Dermis blood vessel endothelial cell (primary cell): Measurements from ENCODE around the gene CDKL1. TPM values are rescaled to one million over a fixed set of nuclear protein-coding genes. Genes with fewer than 3 reads are reported as not detected.
"Not testable (repeated sequence)": the region's sequence is repeated elsewhere in the genome, so short reads cannot be mapped to it uniquely, and the experiment has no call there.

Experiments used
- DNase-seq: peaks from one replicate; pipeline ENCODE4 v3.0.0; 2010
- total RNA-seq: library from RNA; depleted of rRNA; stranded (reverse); fragments of >200 nt; gene quantifications from 2 replicates; pipeline ENCODE4 v1.2.3, GENCODE V29; 2014

Gene CDKL1
- total RNA-seq, 1 donor from 2014 or later = 15.0 TPM

DNA sequence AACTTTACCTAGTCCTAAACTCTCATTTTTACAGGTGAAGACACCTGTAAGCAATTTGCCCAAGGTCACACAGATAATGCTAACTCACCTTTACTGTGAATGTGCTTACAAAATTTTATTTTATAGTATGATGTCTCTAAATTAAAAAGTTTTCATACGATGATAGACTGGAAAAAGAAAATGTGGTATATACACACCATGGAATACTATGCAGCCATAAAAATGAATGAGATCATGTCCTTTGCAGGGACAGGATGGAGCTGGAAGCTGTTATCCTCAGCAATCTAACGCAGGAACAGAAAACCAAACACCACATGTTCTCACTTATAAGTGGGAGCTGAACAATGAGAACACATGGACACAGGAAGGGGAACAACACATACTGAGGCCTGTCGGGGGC is 40.4 kb downstream of the CDKL1 start:
- not testable (repeated sequence) for DNase-seq

DNA sequence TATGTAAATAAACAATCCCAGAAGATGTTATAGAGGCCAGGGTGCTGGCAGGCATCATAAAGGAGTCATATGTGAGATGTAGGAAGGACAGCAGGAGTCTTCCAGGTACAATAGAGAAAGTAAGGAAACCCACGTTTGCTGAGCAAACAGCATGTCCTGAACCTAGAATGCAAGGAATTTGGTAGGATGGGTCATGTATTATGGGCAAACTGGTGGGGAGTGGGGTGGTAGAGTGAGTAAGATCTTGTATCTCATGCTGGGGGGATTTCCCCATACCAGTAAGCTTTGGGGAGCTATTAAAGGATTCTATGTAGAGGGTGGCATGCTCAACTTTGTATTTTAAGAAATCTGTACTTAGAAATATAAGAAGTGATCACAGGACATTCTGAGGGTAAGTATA is 41.0 kb downstream of the CDKL1 start:
- DNase-seq = no peak

GRCh38 chr14:50354527-50354926 is 42.2 kb downstream of the CDKL1 start:
- no peak for DNase-seq

DNA sequence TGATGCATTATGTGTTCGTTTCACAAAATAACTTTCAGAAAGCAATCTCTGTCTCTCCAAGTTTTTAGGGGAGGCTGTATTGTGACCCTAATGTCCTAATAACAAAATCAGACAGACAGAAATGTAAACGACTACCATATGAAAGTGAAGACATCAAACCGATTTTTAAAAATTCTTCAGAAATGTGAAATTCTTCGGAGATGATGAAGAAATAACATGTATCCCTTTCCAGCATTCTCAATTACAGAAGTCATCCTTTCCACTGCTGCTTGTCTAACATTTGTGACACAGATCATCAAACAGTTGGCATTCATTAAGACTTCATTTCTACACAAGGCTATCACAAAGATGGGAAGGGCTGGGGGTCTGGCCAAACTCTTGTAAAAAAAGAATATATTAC is 43.6 kb downstream of the CDKL1 start:
- DNase-seq = no peak

GRCh38 chr14:50352584-50352983 is 44.1 kb downstream of the CDKL1 start:
- DNase-seq = no peak

GRCh38 chr14:50350975-50351374 is 45.7 kb downstream of the CDKL1 start:
- peak; percentile 74 for DNase-seq

DNA sequence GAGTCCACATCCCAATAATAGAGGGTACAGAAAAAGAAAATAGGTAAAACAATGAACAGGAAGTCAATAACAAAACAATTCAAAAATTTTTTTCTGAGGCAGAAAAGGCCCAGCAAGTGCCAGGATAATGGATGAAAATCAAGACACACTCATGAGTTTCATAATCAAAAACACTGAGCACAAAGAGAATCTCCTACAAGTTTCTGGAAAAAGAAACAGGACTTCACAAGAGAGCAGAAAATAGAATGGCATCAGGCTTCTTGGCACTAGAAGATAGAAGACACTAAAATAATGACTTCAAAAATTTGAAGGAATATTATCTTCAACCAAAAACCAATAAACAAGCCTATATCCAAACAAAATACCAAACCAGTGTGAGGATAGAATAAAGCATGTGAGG is 47.7 kb downstream of the CDKL1 start:
- no peak for DNase-seq

- peak; percentile 57 for DNase-seq
These were observed 49.2 kb downstream of the CDKL1 start for GRCh38 chr14:50347521-50347920.

GRCh38 chr14:50345846-50346422 is 50.7 kb downstream of the CDKL1 start:
- DNase-seq = peak; percentile 33

- no peak for DNase-seq
These were observed 51.7 kb downstream of the CDKL1 start for GRCh38 chr14:50344876-50345563.

GRCh38 chr14:50344116-50344775 is 52.4 kb downstream of the CDKL1 start:
- DNase-seq = no peak

- no peak for DNase-seq
These were observed 53.2 kb downstream of the CDKL1 start for GRCh38 chr14:50343434-50343833.

DNA sequence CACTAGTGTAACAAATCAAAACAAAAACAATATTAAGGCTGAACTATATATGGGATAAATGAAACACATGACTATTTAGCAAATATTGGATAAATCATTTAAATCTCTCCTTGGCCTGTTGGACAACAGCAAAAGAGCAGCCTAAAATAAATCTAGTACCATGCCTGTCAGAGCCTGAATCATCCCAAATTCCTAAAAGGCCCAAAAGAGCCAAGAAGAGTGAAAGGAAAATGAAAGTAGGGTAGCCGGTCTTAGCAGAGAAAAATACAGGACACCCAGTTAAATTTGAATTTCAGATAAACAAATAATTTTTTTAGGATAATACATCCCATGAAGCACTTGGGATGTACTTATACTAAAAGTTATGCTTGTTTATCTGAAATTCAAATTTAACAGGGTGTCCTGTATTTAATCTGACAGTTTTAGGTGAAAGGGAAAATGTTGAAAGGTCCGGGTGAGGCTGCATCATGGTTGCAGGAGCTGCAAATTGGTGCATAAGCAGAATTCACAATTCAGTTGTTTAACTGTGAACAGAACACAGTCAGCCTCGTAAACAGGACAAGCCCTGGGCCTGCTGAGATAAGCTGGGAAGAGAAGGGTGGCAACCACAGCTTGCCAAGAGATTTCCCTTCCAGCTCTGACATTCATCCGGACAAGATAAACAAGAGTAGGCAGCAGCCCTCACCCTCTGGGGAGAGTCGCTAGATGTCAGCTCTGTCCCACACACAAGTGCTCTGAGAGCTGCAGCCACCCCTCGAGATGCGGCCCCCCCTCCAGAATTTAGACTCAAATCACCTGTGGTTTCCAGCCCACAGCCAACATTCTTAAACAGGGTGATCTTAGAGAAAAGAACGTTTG is 54.2 kb downstream of the CDKL1 start:
- DNase-seq = peak; percentile 76

- DNase-seq = no peak
These were observed 55.7 kb downstream of the CDKL1 start for GRCh38 chr14:50340963-50341362.

DNA sequence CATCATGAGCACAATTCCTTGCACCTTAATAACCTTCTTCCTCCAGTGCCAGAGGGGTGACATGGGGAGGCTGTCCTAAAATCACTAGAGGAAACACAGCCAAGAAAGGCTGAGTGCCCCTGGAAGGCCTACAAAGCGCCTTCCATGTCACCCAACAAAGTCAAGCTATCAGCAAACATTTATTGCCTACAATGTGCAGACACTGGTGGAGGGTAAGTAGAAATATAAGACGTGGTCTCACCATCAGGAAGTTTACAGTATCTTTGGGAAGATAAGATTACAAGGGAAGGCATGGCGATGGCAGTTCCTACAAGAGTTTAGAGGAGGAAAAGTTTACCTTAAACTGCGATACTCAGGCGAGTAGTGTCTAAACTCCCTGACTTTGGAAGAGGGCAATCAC is 56.6 kb downstream of the CDKL1 start:
- DNase-seq = no peak

GRCh38 chr14:50339178-50339804 is 57.4 kb downstream of the CDKL1 start:
- DNase-seq = no peak

- DNase-seq = no peak
These were observed 58.1 kb downstream of the CDKL1 start for GRCh38 chr14:50338587-50338986.

DNA sequence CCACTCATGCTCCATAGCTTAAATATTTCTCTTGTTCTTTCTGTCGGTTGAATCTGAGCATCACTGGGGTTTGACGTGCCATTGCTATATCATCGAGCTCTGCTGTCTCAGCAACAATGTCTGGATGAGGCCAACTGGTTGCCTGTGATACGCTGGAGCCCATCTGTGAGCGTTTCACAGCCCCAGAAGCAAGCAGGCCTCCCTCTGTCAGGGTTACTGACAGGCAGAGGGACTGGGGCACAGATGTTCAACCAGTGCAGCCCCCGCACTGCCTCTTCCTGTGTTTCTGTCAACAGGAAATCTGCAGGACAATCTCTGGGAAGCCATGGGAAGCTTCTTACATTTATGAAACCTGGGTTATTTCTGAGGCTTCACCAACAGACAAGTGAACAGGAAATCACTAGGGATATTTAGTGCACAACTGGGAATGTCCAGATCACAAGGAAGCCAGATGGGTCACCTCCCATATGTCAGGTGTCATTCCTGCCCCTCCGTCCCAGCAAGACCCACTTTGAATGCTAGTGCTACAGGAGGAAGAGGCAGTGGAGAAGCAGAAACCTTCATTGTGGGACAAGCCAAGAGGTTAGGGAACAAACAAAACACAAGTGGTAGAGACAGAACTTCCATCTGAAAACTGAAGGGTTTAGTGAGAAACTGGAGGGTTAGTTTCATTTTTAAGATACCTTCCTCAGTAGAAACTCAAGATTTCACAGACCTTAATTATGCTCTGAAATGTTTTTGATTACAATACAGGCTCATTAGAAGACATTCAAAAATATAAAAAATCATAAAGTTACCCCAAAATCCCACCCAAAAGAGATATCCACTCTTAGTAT is 60.5 kb downstream of the CDKL1 start:
- DNase-seq = peak; percentile 90

GRCh38 chr14:50335389-50335788 is 61.3 kb downstream of the CDKL1 start:
- peak; percentile 94 for DNase-seq

- DNase-seq = no peak
These were observed 62.5 kb downstream of the CDKL1 start for GRCh38 chr14:50334211-50334610.

GRCh38 chr14:50333014-50333509 is 63.6 kb downstream of the CDKL1 start:
- DNase-seq = peak; percentile 57

DNA sequence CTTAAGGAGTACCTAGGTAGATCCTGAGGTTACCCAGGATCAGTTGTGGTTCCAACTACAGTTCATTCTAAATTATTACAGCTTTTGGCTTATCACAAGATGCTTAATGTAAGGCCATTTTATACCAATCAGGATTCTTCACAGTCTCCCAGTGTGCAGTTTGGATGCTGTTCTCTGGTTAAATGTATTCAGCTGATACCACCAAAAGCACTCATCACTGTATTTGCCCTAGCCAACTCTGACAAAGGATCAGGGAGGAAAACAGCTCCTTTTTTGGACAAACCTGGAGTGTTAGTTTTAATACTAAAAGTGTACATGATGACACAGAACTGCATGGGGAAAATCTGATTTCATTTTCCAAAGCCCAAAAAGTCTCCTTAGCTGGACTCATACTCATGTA is 65.1 kb downstream of the CDKL1 start:
- no peak for DNase-seq
